ENCODE results near the gene IGF1.

DNA sequence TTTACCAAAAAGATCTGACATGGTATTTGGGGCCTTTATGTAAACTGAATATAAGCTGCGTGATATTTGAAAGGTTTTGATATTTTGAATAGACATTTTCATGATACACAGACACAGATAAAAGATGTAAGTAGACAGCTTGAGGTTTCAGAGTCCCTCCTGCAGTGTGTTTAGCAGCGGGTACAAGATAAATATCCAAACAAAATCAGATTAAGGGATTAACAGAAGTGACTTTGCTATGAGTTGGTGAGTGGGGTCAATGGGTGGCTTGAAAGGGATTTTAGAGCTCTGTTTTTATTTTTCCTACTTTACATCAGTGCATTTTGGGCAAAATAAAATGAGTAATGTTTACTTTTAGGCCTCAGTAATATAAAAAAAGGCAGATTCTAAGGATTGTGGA lies 84.1 kb downstream of the IGF1 start:
- TF ChIP-seq, protein P1, sequence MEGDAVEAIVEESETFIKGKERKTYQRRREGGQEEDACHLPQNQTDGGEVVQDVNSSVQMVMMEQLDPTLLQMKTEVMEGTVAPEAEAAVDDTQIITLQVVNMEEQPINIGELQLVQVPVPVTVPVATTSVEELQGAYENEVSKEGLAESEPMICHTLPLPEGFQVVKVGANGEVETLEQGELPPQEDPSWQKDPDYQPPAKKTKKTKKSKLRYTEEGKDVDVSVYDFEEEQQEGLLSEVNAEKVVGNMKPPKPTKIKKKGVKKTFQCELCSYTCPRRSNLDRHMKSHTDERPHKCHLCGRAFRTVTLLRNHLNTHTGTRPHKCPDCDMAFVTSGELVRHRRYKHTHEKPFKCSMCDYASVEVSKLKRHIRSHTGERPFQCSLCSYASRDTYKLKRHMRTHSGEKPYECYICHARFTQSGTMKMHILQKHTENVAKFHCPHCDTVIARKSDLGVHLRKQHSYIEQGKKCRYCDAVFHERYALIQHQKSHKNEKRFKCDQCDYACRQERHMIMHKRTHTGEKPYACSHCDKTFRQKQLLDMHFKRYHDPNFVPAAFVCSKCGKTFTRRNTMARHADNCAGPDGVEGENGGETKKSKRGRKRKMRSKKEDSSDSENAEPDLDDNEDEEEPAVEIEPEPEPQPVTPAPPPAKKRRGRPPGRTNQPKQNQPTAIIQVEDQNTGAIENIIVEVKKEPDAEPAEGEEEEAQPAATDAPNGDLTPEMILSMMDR (IDR thresholded peaks at IDR 0.05), result no peak
- TF ChIP-seq POLR2A (IDR thresholded peaks at IDR 0.05) (no peak), EP300 (IDR thresholded peaks at IDR 0.05) (no peak)

Data from tibial nerve (tissue), 4 donors.